Measurements from ENCODE around the gene C10orf120.

GRCh38 chr10:122725768-122726167 is 26.1 kb upstream of the C10orf120 start:
- TF ChIP-seq CTCF (IDR thresholded peaks at IDR 0.05; ENCODE audit: extremely low read depth in 1 of 2, insufficient read depth in 1 of 2, low read depth in 1 of 2, low read length in 2 of 2) (no peak), POLR2AphosphoS5 (IDR thresholded peaks at IDR 0.05; ENCODE audit: insufficient read depth, low read depth, low read length) (no peak)
